ENCODE results near the gene GTF2IRD1. TPM values are rescaled to one million over a fixed set of nuclear protein-coding genes. Genes with fewer than 3 reads are reported as not detected.

GTF2IRD1 gene
- total RNA-seq, 1 experiment from 2014 or later, result 14.9 TPM

GRCh38 chr7:74498354-74498753 is 44.6 kb downstream of the GTF2IRD1 start:
- no peaks in the 10 kb centered on the region for H4K20me1 ChIP-seq (ENCODE audit: low read length)
- H3F3A ChIP-seq (ENCODE audit: low read length, unreplicated experiment), result no peaks in the 10 kb centered on the region
- H3K9me3 ChIP-seq (ENCODE audit: low read length), result no peaks in the 10 kb centered on the region
- H3K36me3 ChIP-seq (ENCODE audit: low read depth, low read length), result no peaks in the 10 kb centered on the region
- POLR2A ChIA-PET (ENCODE audit: unreplicated experiment), result no interaction called here
- H3K27ac ChIP-seq (ENCODE audit: low read length), result no peak overlapping the region
- H3K4me3 ChIP-seq (ENCODE audit: low read length), result no peak overlapping the region
- no TSS peak for BruUV-seq (replicated peaks)
- no peaks in the 10 kb centered on the region for H3K4me1 ChIP-seq (ENCODE audit: insufficient read depth, low read length)
- no peak overlapping the region for H3K9ac ChIP-seq (ENCODE audit: low read length)
- ATAC-seq, result no peak
- H3K27me3 ChIP-seq (ENCODE audit: low read length), result no peaks in the 10 kb centered on the region
- no peak for TF ChIP-seq EZH2 (IDR thresholded peaks at IDR 0.05; ENCODE audit: low read length, unreplicated experiment)
- TF ChIP-seq EZH2phosphoT487 (IDR thresholded peaks at IDR 0.05; ENCODE audit: borderline replicate concordance, low read length), result no peak
- TF ChIP-seq, protein P1, sequence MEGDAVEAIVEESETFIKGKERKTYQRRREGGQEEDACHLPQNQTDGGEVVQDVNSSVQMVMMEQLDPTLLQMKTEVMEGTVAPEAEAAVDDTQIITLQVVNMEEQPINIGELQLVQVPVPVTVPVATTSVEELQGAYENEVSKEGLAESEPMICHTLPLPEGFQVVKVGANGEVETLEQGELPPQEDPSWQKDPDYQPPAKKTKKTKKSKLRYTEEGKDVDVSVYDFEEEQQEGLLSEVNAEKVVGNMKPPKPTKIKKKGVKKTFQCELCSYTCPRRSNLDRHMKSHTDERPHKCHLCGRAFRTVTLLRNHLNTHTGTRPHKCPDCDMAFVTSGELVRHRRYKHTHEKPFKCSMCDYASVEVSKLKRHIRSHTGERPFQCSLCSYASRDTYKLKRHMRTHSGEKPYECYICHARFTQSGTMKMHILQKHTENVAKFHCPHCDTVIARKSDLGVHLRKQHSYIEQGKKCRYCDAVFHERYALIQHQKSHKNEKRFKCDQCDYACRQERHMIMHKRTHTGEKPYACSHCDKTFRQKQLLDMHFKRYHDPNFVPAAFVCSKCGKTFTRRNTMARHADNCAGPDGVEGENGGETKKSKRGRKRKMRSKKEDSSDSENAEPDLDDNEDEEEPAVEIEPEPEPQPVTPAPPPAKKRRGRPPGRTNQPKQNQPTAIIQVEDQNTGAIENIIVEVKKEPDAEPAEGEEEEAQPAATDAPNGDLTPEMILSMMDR (conservative IDR thresholded peaks at IDR 0.05; ENCODE audit: low read depth, low read length), result no peak
- no peak for DNase-seq
- CTCF ChIA-PET, result no interaction called here
- no peak overlapping the region for H3K4me2 ChIP-seq (ENCODE audit: low read length)
- no peak overlapping the region for H2AFZ ChIP-seq (ENCODE audit: low read length)
- intact Hi-C loops (cut with micrococcal nuclease), result no loop called here
- no peaks in the 10 kb centered on the region for H3K9me2 ChIP-seq (replicated peaks; ENCODE audit: low read length)
- H3K79me2 ChIP-seq (ENCODE audit: low read length), result no peaks in the 10 kb centered on the region

DNA sequence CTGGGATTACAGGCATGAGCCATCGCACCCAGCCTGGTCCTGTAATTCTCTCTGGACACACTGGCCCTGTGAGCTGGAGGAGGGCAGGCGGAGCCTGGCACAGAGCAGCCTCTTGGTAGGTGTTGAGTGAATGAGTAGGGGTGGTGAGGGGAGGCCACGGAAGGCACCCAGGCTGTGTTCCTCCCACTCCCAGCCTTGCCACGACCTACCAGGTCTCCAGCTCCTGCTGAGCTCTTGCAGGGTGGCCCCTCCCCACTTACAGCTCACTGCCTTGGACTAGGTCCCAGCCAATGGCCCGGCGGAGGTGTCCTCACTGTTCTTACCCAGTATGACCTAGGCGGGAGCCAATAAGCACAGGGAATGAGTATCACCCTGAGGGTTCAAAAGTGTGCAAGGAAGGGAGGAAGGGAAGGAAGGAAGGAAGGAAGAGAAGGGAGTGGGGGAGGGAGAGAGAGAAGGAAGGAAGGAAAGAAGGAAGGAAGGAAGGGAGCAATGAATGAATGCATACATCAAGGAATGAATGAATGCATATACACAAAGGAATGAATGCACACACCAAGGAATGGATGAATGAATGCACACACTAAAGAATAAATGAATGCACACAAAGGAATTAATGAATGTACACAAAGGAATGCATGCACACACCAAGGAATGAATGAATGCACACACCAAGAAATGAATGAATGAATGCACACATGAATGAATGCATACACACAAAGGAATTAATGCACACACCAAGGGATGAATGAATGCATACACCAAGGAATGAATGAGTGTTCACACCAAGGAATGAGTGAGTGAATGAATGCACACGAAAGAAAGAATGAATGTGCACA is 45.5 kb downstream of the GTF2IRD1 start:
- Histone ChIP-seq H3K9ac (ENCODE audit: low read length) (no peak overlapping the region), H3K36me3 (ENCODE audit: low read depth, low read length) (no peaks in the 10 kb centered on the region), H4K20me1 (ENCODE audit: low read length) (no peaks in the 10 kb centered on the region), H3K4me3 (ENCODE audit: low read length) (no peak overlapping the region), H3K4me1 (ENCODE audit: insufficient read depth, low read length) (no peaks in the 10 kb centered on the region), H3K9me3 (ENCODE audit: low read length) (no peaks in the 10 kb centered on the region), H3K9me2 (replicated peaks; ENCODE audit: low read length) (no peaks in the 10 kb centered on the region), H2AFZ (ENCODE audit: low read length) (no peak overlapping the region), H3K27ac (ENCODE audit: low read length) (no peak overlapping the region), H3K79me2 (ENCODE audit: low read length) (no peaks in the 10 kb centered on the region), H3K27me3 (ENCODE audit: low read length) (no peaks in the 10 kb centered on the region), H3K4me2 (ENCODE audit: low read length) (no peak overlapping the region), H3F3A (ENCODE audit: low read length, unreplicated experiment) (no peaks in the 10 kb centered on the region)
- DNase-seq (no peak), ATAC-seq (no peak)
- BruUV-seq (replicated peaks), result no TSS peak
- intact Hi-C loops (cut with micrococcal nuclease), result no loop called here
- CTCF ChIA-PET, result no interaction called here
- TF ChIP-seq, protein P1 (conservative IDR thresholded peaks at IDR 0.05; ENCODE audit: low read depth, low read length), result no peak
- TF ChIP-seq EZH2 (IDR thresholded peaks at IDR 0.05; ENCODE audit: low read length, unreplicated experiment) (no peak), EZH2phosphoT487 (IDR thresholded peaks at IDR 0.05; ENCODE audit: borderline replicate concordance, low read length) (no peak)
- POLR2A ChIA-PET (ENCODE audit: unreplicated experiment), result no interaction called here

DNA sequence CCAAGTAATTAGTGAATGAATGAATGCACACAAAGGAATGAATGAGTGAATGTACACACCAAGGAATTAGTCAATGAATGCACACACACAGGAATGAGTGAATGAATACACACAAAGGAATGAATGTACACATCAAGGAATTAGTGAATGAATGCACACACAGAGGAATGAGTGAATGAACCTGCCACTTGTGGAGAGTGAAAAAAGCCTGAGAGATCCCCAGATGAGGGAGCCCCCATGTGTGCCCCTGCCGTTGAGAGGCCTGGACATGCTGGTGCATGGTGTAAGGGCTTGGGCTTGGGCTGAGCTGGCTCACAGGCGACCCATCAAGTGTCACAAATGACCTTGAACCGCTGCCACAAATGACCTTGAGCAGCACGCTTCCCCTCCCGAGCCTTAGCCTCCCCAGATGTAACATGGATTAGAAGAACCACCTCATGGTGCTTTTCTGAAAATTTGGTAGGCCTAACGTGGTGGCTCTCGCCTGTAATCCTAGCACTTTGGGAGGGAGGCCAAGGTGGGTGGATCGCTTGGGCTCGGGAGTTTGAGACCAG is 46.2 kb downstream of the GTF2IRD1 start:
- DNase-seq (no peak), ATAC-seq (no peak)
- Histone ChIP-seq H3K9me3 (ENCODE audit: low read length) (no peaks in the 10 kb centered on the region), H3K4me1 (ENCODE audit: insufficient read depth, low read length) (no peaks in the 10 kb centered on the region), H3K4me3 (ENCODE audit: low read length) (no peak overlapping the region), H3F3A (ENCODE audit: low read length, unreplicated experiment) (no peaks in the 10 kb centered on the region), H3K27ac (ENCODE audit: low read length) (no peak overlapping the region), H3K9ac (ENCODE audit: low read length) (no peak overlapping the region), H3K36me3 (ENCODE audit: low read depth, low read length) (no peaks in the 10 kb centered on the region), H3K9me2 (replicated peaks; ENCODE audit: low read length) (no peaks in the 10 kb centered on the region), H3K27me3 (ENCODE audit: low read length) (no peaks in the 10 kb centered on the region), H4K20me1 (ENCODE audit: low read length) (no peaks in the 10 kb centered on the region), H2AFZ (ENCODE audit: low read length) (no peak overlapping the region), H3K79me2 (ENCODE audit: low read length) (no peaks in the 10 kb centered on the region), H3K4me2 (ENCODE audit: low read length) (no peak overlapping the region)
- intact Hi-C loops (cut with micrococcal nuclease), result no loop called here
- no TSS peak for BruUV-seq (replicated peaks)
- no peak for TF ChIP-seq EZH2phosphoT487 (IDR thresholded peaks at IDR 0.05; ENCODE audit: borderline replicate concordance, low read length)
- TF ChIP-seq, protein P1 (conservative IDR thresholded peaks at IDR 0.05; ENCODE audit: low read depth, low read length), result no peak
- TF ChIP-seq EZH2 (IDR thresholded peaks at IDR 0.05; ENCODE audit: low read length, unreplicated experiment), result no peak
- CTCF ChIA-PET, result no interaction called here
- POLR2A ChIA-PET (ENCODE audit: unreplicated experiment), result no interaction called here

All from PC-3 (cell line).